Measurements from ENCODE around the gene NFIA.
"Not testable (repeated sequence)": the region's sequence is repeated elsewhere in the genome, so short reads cannot be mapped to it uniquely, and the experiment has no call there.

NFIA gene

GRCh38 chr1:61271412-61271789 is 189.0 kb downstream of the NFIA start:
- DNase-seq (ENCODE audit: low read depth in 2 of 2): no peak

DNA sequence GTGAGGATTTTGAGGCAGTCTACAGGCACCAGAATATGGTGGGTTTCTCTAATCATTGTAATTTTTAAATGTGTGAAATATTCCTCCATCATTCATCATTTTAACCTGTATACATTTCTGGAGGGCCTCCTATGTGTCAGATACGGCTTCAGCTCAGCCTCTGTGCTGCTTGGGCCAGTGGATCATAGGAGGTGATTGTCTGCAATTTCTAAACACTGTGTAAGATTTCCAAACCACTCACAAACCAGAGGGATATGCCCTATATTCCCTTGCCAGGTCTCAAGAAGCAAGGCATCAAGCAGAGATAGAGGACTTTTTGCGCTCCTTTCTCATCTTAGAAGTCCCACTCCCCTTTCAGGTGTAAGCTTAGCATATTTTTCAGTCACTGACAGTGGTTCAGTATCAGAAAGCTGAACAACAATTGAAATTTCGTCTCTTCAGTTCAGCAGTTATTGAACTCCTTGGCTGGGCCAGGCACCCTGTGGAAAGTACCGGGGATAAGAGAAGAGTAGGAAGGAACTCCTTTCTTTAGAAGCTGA is 190.9 kb downstream of the NFIA start:
- DNase-seq (ENCODE audit: low read depth in 2 of 2): no peak

DNA sequence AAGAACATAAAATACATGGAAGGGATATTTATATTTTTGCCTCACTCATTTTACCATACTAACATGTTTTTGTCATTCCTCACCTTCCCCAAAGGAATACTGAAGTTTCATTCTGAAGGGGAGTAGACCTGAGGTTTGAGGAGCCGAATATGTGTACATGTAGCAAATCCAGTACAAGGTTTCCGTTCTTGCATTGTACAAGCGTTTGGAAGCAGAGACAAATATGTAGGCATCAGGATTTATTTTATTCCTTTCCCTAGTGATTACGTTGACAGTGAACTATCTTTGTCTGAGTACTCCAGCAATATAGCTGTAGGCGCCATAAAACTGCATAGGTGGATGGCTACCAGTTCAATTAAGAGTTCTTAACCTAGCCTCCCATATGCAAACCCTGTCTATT is 191.5 kb downstream of the NFIA start:
- DNase-seq (ENCODE audit: low read depth in 2 of 2): no peak

DNA sequence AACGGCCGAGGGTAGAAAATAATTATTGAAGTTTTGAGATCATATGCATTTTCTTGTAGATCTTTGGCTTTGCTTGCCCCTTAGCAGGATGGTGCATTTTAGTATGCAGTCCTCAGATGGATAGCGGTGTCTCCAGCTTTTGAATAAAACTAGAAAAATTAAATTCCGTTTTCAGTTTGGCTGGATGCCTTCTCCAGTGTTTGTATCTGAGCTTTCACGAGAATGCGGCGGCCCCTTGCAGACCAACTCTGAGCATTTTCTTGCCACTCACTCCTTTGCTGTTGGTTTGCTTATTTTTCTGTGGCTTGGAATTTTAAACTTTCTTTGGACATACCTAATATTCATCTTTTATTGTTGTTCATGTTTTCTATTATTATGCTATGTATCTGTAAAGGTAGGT is 192.6 kb downstream of the NFIA start:
- DNase-seq (ENCODE audit: low read depth in 2 of 2): no peak

- no peak for DNase-seq (ENCODE audit: low read depth in 2 of 2)
Measured at GRCh38 chr1:61276246-61276645, 193.9 kb downstream of the NFIA start.

DNA sequence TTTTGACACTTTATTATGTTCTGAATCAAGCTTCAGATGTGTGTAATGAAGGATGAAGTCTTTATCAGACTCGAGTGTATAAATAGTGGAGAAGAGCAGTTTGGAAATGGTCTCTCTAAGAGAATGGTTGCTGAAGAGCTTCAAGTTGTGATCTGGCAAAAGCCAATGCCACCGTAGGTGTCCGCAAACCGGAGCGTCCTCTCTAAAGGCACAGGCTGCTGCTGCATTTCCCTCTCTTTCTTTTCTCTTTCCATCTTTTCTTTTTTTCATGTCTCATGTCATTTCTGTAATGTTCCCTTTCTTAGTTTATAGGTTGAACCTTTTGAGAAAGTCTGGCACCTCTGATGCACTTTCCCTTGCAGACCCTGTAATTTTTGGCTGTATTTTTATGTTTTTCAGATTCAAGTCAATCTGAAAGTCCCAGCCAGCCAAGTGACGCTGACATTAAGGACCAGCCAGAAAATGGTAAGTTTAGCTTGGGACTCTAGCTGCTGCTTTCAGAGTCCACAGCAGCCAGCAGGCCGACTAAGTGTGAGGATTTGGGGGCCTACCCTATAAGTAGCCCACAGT is 194.8 kb downstream of the NFIA start:
- no peak for DNase-seq (ENCODE audit: low read depth in 2 of 2)

DNA sequence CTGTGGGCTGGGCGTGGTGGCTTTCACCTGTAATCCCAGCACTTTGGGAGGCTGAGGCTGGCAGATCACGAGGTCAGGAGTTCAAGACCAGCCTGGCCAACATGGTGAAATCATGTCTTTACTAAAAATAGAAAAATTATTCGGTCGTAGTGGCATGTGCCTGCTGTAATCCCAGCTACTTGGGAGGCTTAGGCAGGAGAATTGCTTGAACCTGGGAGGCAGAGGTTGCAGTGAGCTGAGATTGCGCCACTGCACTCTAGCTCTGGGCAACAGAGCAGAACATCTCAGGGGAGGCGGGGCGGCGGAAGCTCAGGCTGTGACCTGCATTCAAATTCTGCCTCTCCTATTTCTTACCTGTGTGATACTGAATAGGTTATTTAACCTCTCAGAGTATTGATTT is 196.1 kb downstream of the NFIA start:
- not testable (repeated sequence) for DNase-seq (ENCODE audit: low read depth in 2 of 2)

DNA sequence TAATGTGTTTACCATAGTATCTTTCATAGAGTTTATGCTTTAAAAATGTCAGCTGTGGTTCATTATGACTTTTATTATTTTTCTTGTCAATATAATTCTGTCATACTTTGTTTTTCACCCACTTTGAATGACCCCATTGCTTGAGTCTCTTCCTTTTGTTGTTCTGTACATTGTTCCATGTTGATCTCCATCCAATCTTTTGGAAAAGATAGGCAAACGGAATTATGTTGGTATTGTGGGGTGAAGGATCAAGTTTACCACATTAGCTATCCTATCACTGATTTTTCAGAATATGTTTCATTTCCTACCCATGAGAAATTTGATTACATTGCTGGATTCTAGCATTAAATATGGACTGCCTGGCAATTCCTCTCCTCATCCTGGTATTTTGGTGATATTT is 196.6 kb downstream of the NFIA start:
- DNase-seq (ENCODE audit: low read depth in 2 of 2): no peak

GRCh38 chr1:61279570-61279969 is 197.2 kb downstream of the NFIA start:
- no peak for DNase-seq (ENCODE audit: low read depth in 2 of 2)

GRCh38 chr1:61280452-61280851 is 198.1 kb downstream of the NFIA start:
- DNase-seq (ENCODE audit: low read depth in 2 of 2): no peak

DNA sequence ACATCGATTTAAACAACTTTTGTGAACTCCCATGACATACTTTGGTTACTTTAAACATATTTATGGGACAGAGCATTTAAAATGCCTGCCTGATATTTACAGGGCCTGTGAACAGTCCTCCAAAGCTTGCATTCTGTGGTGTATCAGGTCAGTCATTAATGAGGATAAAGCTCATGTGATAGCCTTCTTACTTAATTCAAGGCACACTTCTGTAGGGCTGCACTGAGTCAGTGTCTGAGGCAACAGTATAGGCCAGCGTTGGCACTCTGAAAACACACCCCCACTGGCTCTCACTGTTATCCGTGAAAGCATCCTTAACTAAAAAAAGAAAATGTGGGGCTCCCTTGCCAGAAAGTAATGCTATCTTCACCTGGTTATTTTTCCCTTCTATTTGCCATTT is 200.0 kb downstream of the NFIA start:
- DNase-seq (ENCODE audit: low read depth in 2 of 2): no peak

- no peak for DNase-seq (ENCODE audit: low read depth in 2 of 2)
Measured at GRCh38 chr1:61284248-61284854, 202.0 kb downstream of the NFIA start.

GRCh38 chr1:61284936-61285335 is 202.6 kb downstream of the NFIA start:
- DNase-seq (ENCODE audit: low read depth in 2 of 2): no peak

GRCh38 chr1:61285371-61285885 is 203.1 kb downstream of the NFIA start:
- DNase-seq (ENCODE audit: low read depth in 2 of 2): no peak

DNA sequence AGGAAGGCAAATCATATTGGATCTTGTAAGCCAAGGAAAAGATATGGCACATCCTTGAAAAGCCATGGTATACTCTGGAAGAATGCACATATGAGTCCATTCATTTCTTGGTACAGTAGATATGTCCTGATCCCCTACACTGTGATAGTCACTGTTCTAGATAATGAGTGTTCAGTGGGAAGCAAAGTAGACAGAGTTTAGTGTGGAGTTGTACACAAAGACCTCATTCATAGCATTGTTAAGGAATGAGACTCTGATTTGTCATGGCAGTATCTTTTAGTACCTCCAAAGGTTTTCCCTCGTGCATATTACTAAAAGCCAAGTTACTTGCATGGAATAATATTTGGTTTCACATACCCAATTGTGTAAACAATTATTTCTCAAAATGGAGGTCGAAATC is 204.7 kb downstream of the NFIA start:
- DNase-seq (ENCODE audit: low read depth in 2 of 2): no peak

- no peak for DNase-seq (ENCODE audit: low read depth in 2 of 2)
Measured at GRCh38 chr1:61287734-61288133, 205.4 kb downstream of the NFIA start.

- no peak for DNase-seq (ENCODE audit: low read depth in 2 of 2)
Measured at GRCh38 chr1:61289232-61290098, 207.1 kb downstream of the NFIA start.

- no peak for DNase-seq (ENCODE audit: low read depth in 2 of 2)
Measured at GRCh38 chr1:61290525-61290924, 208.2 kb downstream of the NFIA start.

GRCh38 chr1:61293197-61293596 is 210.8 kb downstream of the NFIA start:
- no peak for DNase-seq (ENCODE audit: low read depth in 2 of 2)

GRCh38 chr1:61293986-61294504 is 211.7 kb downstream of the NFIA start:
- DNase-seq (ENCODE audit: low read depth in 2 of 2): no peak

GRCh38 chr1:61294930-61295329 is 212.6 kb downstream of the NFIA start:
- DNase-seq (ENCODE audit: low read depth in 2 of 2): no peak

GRCh38 chr1:61295818-61296537 is 213.6 kb downstream of the NFIA start:
- DNase-seq (ENCODE audit: low read depth in 2 of 2): no peak
